HEK293 (cell line): ENCODE data around the gene LRCH1.

Source experiments
- CTCF ChIA-PET: fragments of 350-600 bp; formaldehyde crosslinking; extraction: SDS; loops from one replicate; lab custom pipeline; 2021; ENCODE audit warnings: antibody characterized with exemption; lab: Yijun Ruan, JAX
- POLR2A ChIA-PET: fragments of 300-600 bp; formaldehyde crosslinking; extraction: SDS; loops from one replicate; lab custom pipeline; 2020; ENCODE audit warnings: antibody characterized with exemption, inconsistent platforms; lab: Yijun Ruan, JAX
- H3K27ac ChIP-seq: fragments of 200-500 bp; sonication (Bioruptor generic); 2 replicates; pipeline ENCODE4 v1.5.1; 2014; ENCODE audit warnings: low read depth, low read length, control low read depth, inconsistent platforms; ENCODE audit errors: extremely low read depth
- H3K36me3 ChIP-seq, 2 experiments: fragments of 200-500 bp in 1 of 2; sonication (Bioruptor generic) in 1 of 2; 1 replicate in 1 of 2; 2 replicates in 1 of 2; pipeline ENCODE4 v1.5.1; 2014 to 2017; ENCODE audit warnings: inconsistent platforms in 2 of 2, low read length in 2 of 2; ENCODE audit not compliant: control insufficient read depth in 2 of 2, insufficient read depth in 1 of 2
- H3K4me1 ChIP-seq: fragments of 200-500 bp; sonication (Bioruptor generic); 2 replicates; pipeline ENCODE4 v1.5.1; 2014; ENCODE audit warnings: mild to moderate bottlenecking, low read length, inconsistent platforms; ENCODE audit not compliant: control insufficient read depth, insufficient read depth
- H3K4me3 ChIP-seq: 2 replicates; pipeline ENCODE4 v1.5.1; 2011; ENCODE audit warnings: low read depth, mild to moderate bottlenecking, control low read depth, low read length, moderate library complexity
- H3K9me3 ChIP-seq: fragments of 200-500 bp; sonication (Bioruptor generic); 2 replicates; pipeline ENCODE4 v1.5.1; 2014; ENCODE audit warnings: low read depth, low read length, inconsistent platforms; ENCODE audit not compliant: control insufficient read depth, insufficient read depth
- FEZF1 ChIP-seq: fragments of 450-650 bp; formaldehyde crosslinking; IDR thresholded peaks from 2 replicates; pipeline ENCODE4 v1.5.1; 2016; ENCODE audit warnings: missing biosample characterization, missing genetic modification characterization
- KLF8 ChIP-seq: fragments of 450-650 bp; formaldehyde crosslinking; IDR thresholded peaks from 2 replicates; pipeline ENCODE4 v1.5.1; 2016; ENCODE audit warnings: missing biosample characterization, missing genetic modification characterization
- PATZ1 ChIP-seq: fragments of 450-650 bp; formaldehyde crosslinking; IDR thresholded peaks from 2 replicates; pipeline ENCODE4 v1.5.1; 2016; ENCODE audit warnings: missing biosample characterization, missing genetic modification characterization
- PRDM6 ChIP-seq: fragments of 450-650 bp; formaldehyde crosslinking; IDR thresholded peaks from 2 replicates; pipeline ENCODE4 v1.5.1; 2017; ENCODE audit warnings: missing biosample characterization, missing genetic modification characterization
- SALL2 ChIP-seq: fragments of 450-650 bp; formaldehyde crosslinking; IDR thresholded peaks from 2 replicates; pipeline ENCODE4 v1.5.0; 2017; ENCODE audit warnings: missing biosample characterization, mild to moderate bottlenecking, missing genetic modification characterization, borderline replicate concordance
- SP7 ChIP-seq: fragments of 450-650 bp; formaldehyde crosslinking; IDR thresholded peaks from 2 replicates; pipeline ENCODE4 v1.5.1; 2016; ENCODE audit warnings: missing biosample characterization, missing genetic modification characterization
- ZBTB48 ChIP-seq: fragments of 450-650 bp; formaldehyde crosslinking; IDR thresholded peaks from 2 replicates; pipeline ENCODE4 v1.5.1; 2016; ENCODE audit warnings: missing biosample characterization, missing genetic modification characterization
- ZBTB8A ChIP-seq: fragments of 450-650 bp; formaldehyde crosslinking; IDR thresholded peaks from 2 replicates; pipeline ENCODE4 v1.5.1; 2016; ENCODE audit warnings: missing biosample characterization, missing genetic modification characterization
- ZFP37 ChIP-seq: fragments of 450-650 bp; formaldehyde crosslinking; IDR thresholded peaks from 2 replicates; pipeline ENCODE4 v1.5.1; 2016; ENCODE audit warnings: missing biosample characterization, missing genetic modification characterization
- ZNF169 ChIP-seq: fragments of 450-650 bp; formaldehyde crosslinking; IDR thresholded peaks from 2 replicates; pipeline ENCODE4 v1.5.1; 2016; ENCODE audit warnings: missing biosample characterization, missing genetic modification characterization
- ZNF175 ChIP-seq: fragments of 450-650 bp; formaldehyde crosslinking; IDR thresholded peaks from 2 replicates; pipeline ENCODE4 v1.5.1; 2016; ENCODE audit warnings: missing biosample characterization, missing genetic modification characterization
- ZNF184 ChIP-seq: fragments of 450-650 bp; IDR thresholded peaks from 2 replicates; pipeline ENCODE4 v1.5.1; 2018; ENCODE audit warnings: missing biosample characterization, mild to moderate bottlenecking, missing genetic modification characterization
- ZNF274 ChIP-seq, 2 experiments: fragments of 200-500 bp in 1 of 2; fragments of 450-650 bp in 1 of 2; sonication (Bioruptor generic) in 1 of 2; formaldehyde crosslinking in 1 of 2; IDR thresholded peaks; 2 replicates each; pipeline versions ENCODE4 v1.5.1 to v1.6.1; 2014 to 2016; ENCODE audit warnings: borderline replicate concordance in 1 of 2, inconsistent platforms in 1 of 2, low read length in 1 of 2, missing biosample characterization in 1 of 2, missing genetic modification characterization in 1 of 2
- ZNF398 ChIP-seq: fragments of 450-650 bp; formaldehyde crosslinking; IDR thresholded peaks from 2 replicates; pipeline ENCODE4 v1.5.1; 2017; ENCODE audit warnings: missing biosample characterization, missing genetic modification characterization
- ZNF777 ChIP-seq: fragments of 450-650 bp; formaldehyde crosslinking; IDR thresholded peaks from 2 replicates; pipeline ENCODE4 v1.5.1; 2017; ENCODE audit warnings: missing biosample characterization, missing genetic modification characterization, borderline replicate concordance
- ZSCAN30 ChIP-seq: fragments of 450-650 bp; IDR thresholded peaks from 2 replicates; pipeline ENCODE4 v1.5.1; 2018; ENCODE audit warnings: missing biosample characterization, mild to moderate bottlenecking, missing genetic modification characterization, moderate library complexity
- TF ChIP-seq, protein P1 (sequence below): fragments of 450-650 bp; IDR thresholded peaks from 2 replicates; pipeline ENCODE4 v1.5.1; 2018; ENCODE audit warnings: missing biosample characterization, mild to moderate bottlenecking, missing genetic modification characterization
- TF ChIP-seq, protein P2 (sequence below): fragments of 450-650 bp; formaldehyde crosslinking; optimal IDR thresholded peaks from 2 replicates; pipeline ENCODE3; 2016; ENCODE audit warnings: missing biosample characterization, mild to moderate bottlenecking, missing genetic modification characterization
- TF ChIP-seq, protein P3 (sequence below): fragments of 450-650 bp; formaldehyde crosslinking; IDR thresholded peaks from 2 replicates; pipeline ENCODE4 v1.5.1; 2016; ENCODE audit warnings: missing biosample characterization, missing genetic modification characterization

LRCH1 gene

DNA sequence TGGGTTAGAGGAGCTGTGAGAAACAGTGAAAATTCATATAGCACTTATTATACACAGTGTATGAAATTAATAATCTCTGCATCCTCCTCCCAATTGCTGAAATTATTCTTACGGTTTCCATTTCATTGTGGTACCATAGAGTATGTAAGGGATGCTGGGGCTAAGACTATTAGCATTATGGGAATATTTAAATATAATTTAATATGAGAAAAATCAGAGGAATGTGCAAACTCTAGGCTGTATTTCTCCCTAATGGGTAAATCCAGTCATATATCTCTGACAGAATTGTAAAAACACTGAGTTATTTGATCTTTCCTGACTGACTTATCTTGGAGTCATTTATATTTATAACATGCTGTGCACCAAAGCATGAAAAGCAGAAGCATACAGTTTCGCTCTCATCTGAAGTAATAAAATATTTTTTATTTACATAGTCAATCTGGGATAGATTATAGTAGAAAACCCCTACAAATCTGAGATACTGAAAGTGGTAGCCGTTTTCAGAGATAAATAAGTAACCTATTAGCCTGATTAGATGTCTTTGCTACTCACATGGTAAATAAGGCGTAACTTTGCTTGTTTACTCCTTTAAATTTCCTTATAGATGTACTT, 34.9 kb downstream of the LRCH1 start (continued):
- TF ChIP-seq, protein P1, sequence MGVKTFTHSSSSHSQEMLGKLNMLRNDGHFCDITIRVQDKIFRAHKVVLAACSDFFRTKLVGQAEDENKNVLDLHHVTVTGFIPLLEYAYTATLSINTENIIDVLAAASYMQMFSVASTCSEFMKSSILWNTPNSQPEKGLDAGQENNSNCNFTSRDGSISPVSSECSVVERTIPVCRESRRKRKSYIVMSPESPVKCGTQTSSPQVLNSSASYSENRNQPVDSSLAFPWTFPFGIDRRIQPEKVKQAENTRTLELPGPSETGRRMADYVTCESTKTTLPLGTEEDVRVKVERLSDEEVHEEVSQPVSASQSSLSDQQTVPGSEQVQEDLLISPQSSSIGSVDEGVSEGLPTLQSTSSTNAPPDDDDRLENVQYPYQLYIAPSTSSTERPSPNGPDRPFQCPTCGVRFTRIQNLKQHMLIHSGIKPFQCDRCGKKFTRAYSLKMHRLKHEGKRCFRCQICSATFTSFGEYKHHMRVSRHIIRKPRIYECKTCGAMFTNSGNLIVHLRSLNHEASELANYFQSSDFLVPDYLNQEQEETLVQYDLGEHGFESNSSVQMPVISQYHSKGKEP, result peak; percentile 32; the same call in 1 of the 2 replicates
- TF ChIP-seq FEZF1 (tag by site-specific recombination), result peak; percentile 58
- TF ChIP-seq, all 188 proteins: peak for 9

DNA sequence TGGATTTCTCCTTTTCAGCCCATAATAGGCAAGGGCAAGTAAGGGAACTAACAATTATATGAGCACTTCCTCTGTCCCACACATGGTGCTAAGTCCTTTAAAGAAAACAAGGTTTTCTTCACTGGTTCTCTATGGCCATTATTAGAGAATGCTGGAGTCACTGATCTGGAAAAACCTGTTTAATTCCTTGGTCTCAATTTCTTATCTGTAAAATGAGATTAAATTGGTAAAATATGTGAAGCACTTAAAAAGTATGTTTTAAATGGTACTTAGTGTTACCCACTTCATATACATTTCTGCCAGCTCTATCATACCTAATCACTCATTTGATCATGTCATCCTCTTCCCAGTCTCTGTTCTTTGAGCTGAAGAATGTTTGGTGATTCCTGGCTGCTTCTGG, 39.4 kb downstream of the LRCH1 start:
- Histone ChIP-seq H3K36me3 (no peaks in the 10 kb centered on the region), H3K4me3 (no peak overlapping the region), H3K4me1 (peaks cover 21% of the 10 kb centered on the region), H3K9me3 (no peaks in the 10 kb centered on the region), H3K27ac (no peak overlapping the region)
- CTCF ChIA-PET, result interaction anchor here (1.7 kb wide), 1 partner anchor 10 kb away, joined by 12 read pairs; no protein-coding TSS in a partner anchor
- TF ChIP-seq PRDM6 (tag by site-specific recombination), result peak; percentile 65
- no peak for TF ChIP-seq ZFP37 (tag by site-specific recombination)
- TF ChIP-seq ZNF274 (IDR thresholded peaks at IDR 0.05; ENCODE audit: low read length), result no peak
- TF ChIP-seq ZNF274 (tag by site-specific recombination; IDR thresholded peaks at IDR 0.05; ENCODE audit: borderline replicate concordance), result no peak
- TF ChIP-seq ZNF398 (tag by site-specific recombination), result no peak
- POLR2A ChIA-PET, result no interaction called here

GRCh38 chr13:46593398-46593797, 40.4 kb downstream of the LRCH1 start:
- Histone ChIP-seq H3K27ac (no peak overlapping the region), H3K9me3 (no peaks in the 10 kb centered on the region), H3K4me3 (no peak overlapping the region), H3K36me3 (no peaks in the 10 kb centered on the region), H3K4me1 (peaks cover 12% of the 10 kb centered on the region)
- CTCF ChIA-PET, result no interaction called here
- POLR2A ChIA-PET, result no interaction called here
- no peak for TF ChIP-seq ZBTB8A
- TF ChIP-seq ZNF777 (tag by site-specific recombination), result no peak
- TF ChIP-seq ZNF184 (tag by site-specific recombination), result no peak
- no peak for TF ChIP-seq PATZ1
- no peak for TF ChIP-seq ZBTB48 (tag by site-specific recombination)
- TF ChIP-seq SALL2 (tag by site-specific recombination), result no peak
- TF ChIP-seq ZNF169 (tag by site-specific recombination), result no peak
- no peak for TF ChIP-seq ZSCAN30 (tag by site-specific recombination)
- TF ChIP-seq SP7, result no peak
- TF ChIP-seq, protein P2, sequence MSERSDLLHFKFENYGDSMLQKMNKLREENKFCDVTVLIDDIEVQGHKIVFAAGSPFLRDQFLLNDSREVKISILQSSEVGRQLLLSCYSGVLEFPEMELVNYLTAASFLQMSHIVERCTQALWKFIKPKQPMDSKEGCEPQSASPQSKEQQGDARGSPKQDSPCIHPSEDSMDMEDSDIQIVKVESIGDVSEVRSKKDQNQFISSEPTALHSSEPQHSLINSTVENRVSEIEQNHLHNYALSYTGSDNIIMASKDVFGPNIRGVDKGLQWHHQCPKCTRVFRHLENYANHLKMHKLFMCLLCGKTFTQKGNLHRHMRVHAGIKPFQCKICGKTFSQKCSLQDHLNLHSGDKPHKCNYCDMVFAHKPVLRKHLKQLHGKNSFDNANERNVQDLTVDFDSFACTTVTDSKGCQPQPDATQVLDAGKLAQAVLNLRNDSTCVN, result no peak
- no peak for TF ChIP-seq ZNF175 (tag by site-specific recombination)
- no peak for TF ChIP-seq KLF8 (tag by site-specific recombination)
- TF ChIP-seq, protein P3, sequence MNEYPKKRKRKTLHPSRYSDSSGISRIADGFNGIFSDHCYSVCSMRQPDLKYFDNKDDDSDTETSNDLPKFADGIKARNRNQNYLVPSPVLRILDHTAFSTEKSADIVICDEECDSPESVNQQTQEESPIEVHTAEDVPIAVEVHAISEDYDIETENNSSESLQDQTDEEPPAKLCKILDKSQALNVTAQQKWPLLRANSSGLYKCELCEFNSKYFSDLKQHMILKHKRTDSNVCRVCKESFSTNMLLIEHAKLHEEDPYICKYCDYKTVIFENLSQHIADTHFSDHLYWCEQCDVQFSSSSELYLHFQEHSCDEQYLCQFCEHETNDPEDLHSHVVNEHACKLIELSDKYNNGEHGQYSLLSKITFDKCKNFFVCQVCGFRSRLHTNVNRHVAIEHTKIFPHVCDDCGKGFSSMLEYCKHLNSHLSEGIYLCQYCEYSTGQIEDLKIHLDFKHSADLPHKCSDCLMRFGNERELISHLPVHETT, result no peak
